SK-N-SH treated with all-trans-retinoic acid at 6 μM for 48 hours (cell line): Measurements from ENCODE around the gene PQBP1.

Experiments used
- ARNTL ChIP-seq: fragments of 450-650 bp; formaldehyde crosslinking; IDR thresholded peaks from 2 replicates; pipeline ENCODE4 v1.5.0; 2020; ENCODE audit warnings: low read depth, mild to moderate bottlenecking, moderate library complexity, borderline replicate concordance
- CREB5 ChIP-seq: fragments of 250-450 bp; sonication (Bioruptor Pico); IDR thresholded peaks from 2 replicates; pipeline ENCODE4 v1.5.1; 2020; ENCODE audit warnings: low read depth, mild to moderate bottlenecking, moderate library complexity
- CSDC2 ChIP-seq: fragments of 250-450 bp; sonication (Bioruptor Pico); IDR thresholded peaks from 2 replicates; pipeline ENCODE4 v1.5.0; 2020; ENCODE audit warnings: mild to moderate bottlenecking, moderate library complexity
- CSRNP3 ChIP-seq: fragments of 250-450 bp; sonication (Bioruptor Pico); IDR thresholded peaks from 2 replicates; pipeline ENCODE4 v1.5.1; 2021; ENCODE audit warnings: mild to moderate bottlenecking, moderate library complexity
- OSR1 ChIP-seq: fragments of 250-450 bp; sonication (Bioruptor Pico); IDR thresholded peaks from 2 replicates; pipeline ENCODE4 v1.8.0; 2022; ENCODE audit warnings: moderate library complexity, mild to moderate bottlenecking, inconsistent platforms
- PATZ1 ChIP-seq: fragments of 250-450 bp; sonication (Bioruptor Pico); IDR thresholded peaks from 2 replicates; pipeline ENCODE4 v1.8.0; 2020; ENCODE audit warnings: mild to moderate bottlenecking, moderate library complexity, borderline replicate concordance
- RARB ChIP-seq: fragments of 250-450 bp; sonication (Bioruptor Pico); IDR thresholded peaks from 2 replicates; pipeline ENCODE4 v1.8.0; 2021; ENCODE audit warnings: mild to moderate bottlenecking, moderate library complexity
- SNAI2 ChIP-seq: fragments of 250-450 bp; sonication (Bioruptor Pico); IDR thresholded peaks from 2 replicates; pipeline ENCODE4 v1.5.0; 2020; ENCODE audit warnings: mild to moderate bottlenecking, moderate library complexity
- TCF4 ChIP-seq: fragments of 250-450 bp; sonication (Bioruptor Pico); IDR thresholded peaks from 2 replicates; pipeline ENCODE4 v1.8.0; 2021; ENCODE audit warnings: mild to moderate bottlenecking, moderate library complexity, borderline replicate concordance
- TSHZ2 ChIP-seq: fragments of 250-450 bp; sonication (Bioruptor Pico); IDR thresholded peaks from 2 replicates; pipeline ENCODE4 v1.5.0; 2020; ENCODE audit warnings: mild to moderate bottlenecking, moderate library complexity
- ZC3H10 ChIP-seq: fragments of 250-450 bp; sonication (Bioruptor Pico); IDR thresholded peaks from 2 replicates; pipeline ENCODE4 v1.5.1; 2021; ENCODE audit warnings: mild to moderate bottlenecking, moderate library complexity
- ZFP30 ChIP-seq: fragments of 450-650 bp; formaldehyde crosslinking; IDR thresholded peaks from 2 replicates; pipeline ENCODE4 v1.5.0; 2022; ENCODE audit warnings: mild to moderate bottlenecking, moderate library complexity
- ZNF8 ChIP-seq: fragments of 450-650 bp; formaldehyde crosslinking; IDR thresholded peaks from 2 replicates; pipeline ENCODE4 v1.5.0; 2020; ENCODE audit warnings: mild to moderate bottlenecking, moderate library complexity

- TF ChIP-seq ARNTL = no peak
- no peak for TF ChIP-seq TCF4 (CRISPR knock-in tag)
- no peak for TF ChIP-seq CREB5 (CRISPR knock-in tag)
- TF ChIP-seq CSRNP3 (CRISPR knock-in tag) = no peak
- no peak for TF ChIP-seq TSHZ2
- TF ChIP-seq SNAI2 (CRISPR knock-in tag) = no peak
- TF ChIP-seq ZFP30 (CRISPR knock-in tag) = no peak
- no peak for TF ChIP-seq OSR1 (CRISPR knock-in tag)
- TF ChIP-seq RARB = no peak
- TF ChIP-seq CSDC2 (CRISPR knock-in tag) = no peak
- TF ChIP-seq PATZ1 = no peak
- TF ChIP-seq ZC3H10 (CRISPR knock-in tag) = no peak
- no peak for TF ChIP-seq ZNF8 (CRISPR knock-in tag)
Observed at GRCh38 chrX:48894891-48895290, 2.8 kb upstream of the PQBP1 start.
